Ecto neural progenitor cell (in vitro differentiated cells): ENCODE results near the gene TIMMDC1.
"Not testable (repeated sequence)": the region's sequence is repeated elsewhere in the genome, so short reads cannot be mapped to it uniquely, and the experiment has no call there.

Experiments
- DNase-seq: peaks from one replicate; pipeline ENCODE4 v3.0.0-alpha.2; 2018; ENCODE audit warnings: low spot score

TIMMDC1 gene

DNA sequence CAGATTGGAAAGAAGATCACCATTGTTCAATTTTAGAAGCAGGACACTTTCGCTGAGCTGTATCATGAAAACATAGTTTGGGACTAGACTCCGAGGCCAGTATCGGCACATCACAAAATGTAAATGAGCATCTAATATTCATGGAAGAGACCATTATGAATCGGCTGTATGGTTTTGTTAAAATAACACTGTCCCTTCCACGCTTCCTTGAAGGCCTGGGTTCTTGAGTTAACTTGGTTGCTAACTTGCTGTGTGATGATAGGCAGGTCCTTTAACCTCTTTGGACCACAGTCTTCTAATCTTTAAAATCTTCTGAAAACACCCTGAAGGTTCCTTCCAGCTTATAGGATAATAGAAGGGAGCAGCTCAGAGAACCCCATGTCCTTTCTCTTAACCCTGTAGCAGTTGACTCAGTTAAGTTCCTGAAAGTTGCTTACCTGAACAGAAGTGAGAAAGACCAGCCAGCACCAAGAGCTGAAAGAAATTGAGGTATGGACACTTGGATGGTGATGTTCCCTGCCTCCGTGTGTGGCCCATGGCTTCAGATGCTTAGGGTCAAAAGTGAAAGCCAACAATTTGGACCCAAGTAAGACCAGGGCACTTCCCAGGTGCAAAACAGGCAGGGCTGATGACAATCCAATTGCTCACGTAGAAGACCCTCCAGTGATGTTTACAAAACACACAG, 59.0 kb downstream of the TIMMDC1 start:
- no peak for DNase-seq

DNA sequence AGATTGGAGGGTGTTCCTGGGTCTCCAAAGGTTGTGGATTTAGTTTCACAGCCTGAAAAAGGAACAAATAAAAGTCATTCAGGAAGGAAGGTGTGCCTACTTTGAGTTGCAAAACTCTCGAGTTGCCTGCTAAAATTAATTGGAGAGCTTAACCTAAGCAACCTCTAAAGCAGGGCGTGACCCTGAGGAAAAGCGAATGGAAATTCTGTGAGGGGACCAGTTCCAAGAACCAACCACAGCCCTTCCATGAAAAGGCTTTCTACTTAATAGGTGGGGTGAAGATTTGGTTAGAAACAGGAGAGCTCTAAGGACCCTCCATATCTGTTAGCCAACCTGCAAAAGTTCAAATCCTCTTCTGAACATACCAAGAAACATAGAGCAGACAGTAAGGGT, 59.5 kb downstream of the TIMMDC1 start:
- no peak for DNase-seq

DNA sequence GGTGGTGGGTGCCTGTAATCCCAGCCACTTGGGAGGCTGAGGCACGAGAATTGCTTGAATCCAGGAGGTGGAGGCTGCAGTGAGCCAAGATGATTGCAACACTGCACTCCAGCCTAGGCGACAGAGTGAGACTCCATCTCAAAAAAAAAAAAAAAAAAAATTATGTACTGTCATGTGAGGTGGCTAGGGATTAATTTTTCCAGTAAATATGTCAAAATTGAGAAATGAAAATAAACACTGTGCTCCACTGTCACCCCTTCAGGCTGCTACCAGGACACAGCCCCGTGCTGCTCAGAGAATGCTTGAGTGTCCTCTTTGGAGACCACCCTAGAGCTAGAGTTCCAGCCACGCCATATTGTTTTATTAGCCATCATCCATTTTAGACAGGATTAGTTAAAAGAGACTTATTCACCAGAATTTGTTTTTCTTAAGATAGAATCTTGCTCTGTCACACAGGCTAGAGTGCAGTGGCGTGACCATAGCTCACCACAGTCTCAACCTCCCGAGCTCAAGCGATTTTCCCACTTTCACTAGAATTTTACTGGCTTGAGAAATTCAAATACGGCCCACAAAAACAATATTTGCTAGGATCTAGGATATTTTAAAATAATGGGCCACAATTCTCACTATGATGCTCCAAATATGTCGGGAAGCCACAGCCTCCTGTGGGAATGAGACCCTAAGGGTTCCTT, 60.4 kb downstream of the TIMMDC1 start:
- no peak for DNase-seq

DNA sequence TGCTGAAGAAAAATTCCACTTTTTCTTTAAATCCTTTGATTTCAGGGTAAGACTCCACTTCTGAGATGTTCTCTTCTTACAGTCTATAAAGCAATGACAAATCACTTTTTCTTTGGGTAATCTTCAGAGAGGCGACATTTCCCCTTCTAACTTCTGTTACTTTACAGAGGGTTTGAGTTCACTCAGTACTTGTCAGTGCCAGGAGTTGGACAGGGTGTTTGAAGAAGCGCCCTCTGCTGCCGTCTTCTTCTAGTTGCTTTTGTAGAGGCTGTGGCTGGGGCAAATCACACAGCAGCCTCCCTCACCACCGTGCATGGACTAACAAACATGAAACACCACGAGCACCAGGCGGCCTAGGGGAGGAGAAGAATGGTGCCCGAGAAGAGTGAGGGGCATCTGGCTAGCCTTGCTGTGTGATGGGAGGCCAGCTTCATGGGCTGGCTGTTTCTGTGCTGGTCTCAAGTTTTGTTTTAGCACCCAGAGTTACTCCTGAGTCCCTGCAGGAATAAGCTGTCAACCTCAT, 61.2 kb downstream of the TIMMDC1 start, which contains the start of gene CD80:
CD80 (minus strand) TSS at position 174 of the 523 bp plus-strand sequence. CDS start 1,886 bp downstream, outside the sequence.
- peak; percentile 68 for DNase-seq

DNA sequence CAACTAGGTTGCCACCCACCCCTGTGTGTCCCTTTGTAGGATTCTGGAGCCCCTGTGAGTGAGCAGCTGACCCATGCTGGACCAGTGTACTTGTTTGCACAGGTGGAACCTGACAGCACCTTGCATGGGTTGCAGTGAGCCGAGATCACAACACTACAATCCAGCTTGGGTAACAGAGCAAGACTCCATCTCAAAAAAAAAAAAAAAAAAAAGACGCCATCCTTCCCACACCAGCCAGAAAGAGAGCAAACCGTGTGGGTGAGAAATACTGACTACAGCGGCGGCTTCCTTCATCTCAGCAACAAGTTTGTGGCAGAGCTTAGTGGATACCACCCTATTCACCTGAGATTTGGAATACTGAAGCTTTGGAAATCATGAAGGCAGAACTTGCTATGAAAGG, 61.8 kb downstream of the TIMMDC1 start:
- DNase-seq, result no peak

DNA sequence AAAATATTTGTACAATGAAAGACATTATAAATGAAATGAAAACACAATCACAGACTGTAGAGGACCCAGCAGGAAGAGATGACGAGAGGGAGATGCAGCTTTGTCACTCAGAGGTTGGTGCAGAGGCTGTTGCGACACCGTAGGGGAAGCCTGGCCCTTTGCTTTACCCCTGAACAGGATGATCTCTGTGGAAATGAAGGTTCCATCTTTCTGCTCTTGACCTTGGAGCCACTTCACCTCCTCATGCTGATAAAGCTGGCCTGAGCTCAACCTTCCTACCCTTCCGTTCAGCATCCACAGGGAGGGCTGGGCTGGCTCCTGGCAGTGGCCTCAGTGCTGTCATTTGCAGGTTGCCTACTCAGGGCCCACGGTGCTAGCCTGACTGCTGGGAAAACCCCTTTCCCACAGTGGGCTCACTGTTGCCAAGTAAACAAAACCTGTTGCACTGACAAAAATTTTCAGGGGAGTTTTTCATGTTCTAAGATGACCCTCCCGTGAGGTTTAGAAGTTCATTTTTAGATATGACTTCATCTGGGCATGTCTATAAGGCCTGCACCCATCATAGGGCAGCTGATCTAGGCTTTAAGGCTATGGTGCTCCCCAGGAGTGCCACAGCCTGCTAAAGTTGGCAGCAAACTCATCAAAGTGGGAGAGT, 64.1 kb downstream of the TIMMDC1 start:
- DNase-seq, result no peak

DNA sequence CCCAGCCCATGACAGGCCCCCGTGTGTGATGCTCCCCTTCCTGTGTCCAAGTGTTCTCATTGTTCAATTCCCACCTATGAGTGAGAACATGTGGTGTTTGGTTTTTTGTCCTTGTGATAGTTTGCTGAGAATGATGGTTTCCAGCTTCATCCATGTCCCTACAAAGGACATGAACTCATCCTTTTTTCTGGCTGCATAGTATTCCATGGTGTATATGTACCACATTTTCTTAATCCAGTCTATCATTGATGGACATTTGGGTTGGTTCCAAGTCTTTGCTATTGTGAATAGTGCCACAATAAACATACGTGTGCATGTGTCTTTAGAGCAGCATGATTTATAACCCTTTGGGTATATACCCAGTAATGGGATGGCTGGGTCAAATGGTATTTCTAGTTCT, 65.0 kb downstream of the TIMMDC1 start:
- not testable (repeated sequence) for DNase-seq

DNA sequence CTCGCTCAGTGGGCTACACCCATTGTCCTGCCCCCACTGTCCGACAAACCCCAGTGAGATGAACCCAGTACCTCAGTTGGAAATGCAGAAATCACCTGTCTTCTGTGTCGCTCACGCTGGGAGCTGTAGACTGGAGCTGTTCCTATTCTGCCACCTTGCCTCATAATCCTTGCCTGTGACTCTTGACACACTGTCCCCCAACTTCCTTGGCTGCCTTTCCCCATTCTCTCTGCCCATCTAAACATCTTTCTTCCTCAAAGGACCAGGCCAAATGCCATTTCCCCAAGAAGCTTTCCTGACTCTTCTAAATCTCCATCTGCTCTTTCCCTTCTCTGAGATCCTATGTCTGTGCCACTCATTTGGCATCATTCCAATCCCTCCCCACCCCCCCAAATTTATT, 70.8 kb downstream of the TIMMDC1 start:
- DNase-seq, result no peak

DNA sequence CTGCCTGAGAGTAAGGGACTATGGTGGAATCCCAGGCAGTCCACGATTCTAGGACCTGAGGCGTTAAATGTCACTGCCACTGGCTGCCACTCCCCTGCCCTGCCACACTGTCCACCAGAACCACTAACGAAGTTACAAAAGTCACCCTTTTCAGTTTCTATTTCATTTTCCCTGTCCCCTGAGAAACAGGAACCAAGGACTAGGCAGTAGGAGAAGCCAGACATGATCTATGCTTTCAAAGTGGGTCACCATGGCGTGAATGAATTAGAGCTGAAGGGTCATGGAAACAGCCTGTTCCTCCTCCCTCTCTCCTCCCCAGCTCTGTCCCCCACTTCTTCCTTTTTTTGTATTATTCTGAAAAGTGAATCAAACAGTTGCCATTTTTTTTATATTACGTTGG, 71.9 kb downstream of the TIMMDC1 start:
- DNase-seq, result no peak

DNA sequence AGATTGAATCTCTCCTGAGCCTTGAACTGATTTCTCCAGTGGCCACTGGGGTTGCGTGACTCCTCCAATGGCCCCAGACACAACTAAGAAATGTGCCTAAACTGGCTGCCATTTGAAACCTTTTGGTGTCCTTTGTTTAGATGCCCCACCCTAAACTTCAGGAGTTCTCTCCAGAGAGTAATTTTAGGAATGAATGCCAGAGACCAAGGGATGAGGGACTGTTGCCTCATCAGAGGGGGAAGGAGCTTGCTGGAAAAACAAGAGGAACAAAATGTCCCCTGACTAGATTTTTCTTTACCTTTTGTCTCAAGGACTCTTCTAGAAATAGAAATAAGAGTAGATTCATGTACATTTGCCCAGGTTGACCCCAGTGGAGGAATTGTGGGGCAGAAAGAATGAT, 72.9 kb downstream of the TIMMDC1 start:
- no peak for DNase-seq

DNA sequence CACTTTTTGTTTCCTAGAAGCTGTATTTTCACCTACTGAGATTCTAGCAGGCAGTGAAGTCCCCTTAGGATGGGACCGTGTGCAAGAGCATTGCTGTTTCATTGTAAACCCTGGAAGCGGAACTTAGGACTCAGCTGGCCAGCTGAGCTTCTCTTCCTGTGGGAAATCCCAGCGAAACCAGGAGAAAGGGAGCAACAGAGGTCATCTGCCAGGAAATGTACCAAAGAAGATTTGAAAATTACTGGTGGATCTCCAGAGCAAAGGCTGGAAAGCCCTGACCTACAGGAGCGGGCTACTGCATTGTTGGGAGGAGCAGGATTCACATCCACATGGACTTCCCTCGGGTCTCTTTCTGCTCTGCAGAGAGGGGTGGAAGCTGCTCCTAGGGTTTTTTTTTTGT, 73.3 kb downstream of the TIMMDC1 start:
- no peak for DNase-seq
